ENCODE results near the gene PRDM16.

PRDM16 gene

DNA sequence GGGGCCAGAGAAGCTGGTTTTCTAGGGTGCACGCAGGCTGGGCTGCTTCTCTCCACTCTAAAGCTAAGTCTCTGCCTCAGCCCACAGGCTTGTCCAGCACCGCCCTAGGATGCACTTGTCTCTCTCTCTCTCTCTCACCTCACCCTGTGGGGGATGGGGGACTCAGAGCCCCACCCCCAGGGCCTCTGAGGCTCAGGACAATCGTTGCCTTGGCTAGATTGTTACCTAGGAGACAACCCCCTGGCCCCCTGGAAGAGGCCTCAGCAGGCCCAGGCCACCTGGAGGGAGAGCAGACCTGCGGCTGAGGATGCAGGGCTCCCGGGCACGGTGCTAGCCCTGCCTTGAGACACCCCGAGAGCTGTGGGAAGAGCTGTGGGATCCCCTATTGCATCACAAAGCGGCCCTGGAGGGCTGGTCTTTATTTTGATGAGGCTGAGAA lies 47.8 kb upstream of the PRDM16 start, which contains the start of gene ACTRT2:
TSS of gene ACTRT2 (plus strand) at position 235 of the 439 bp plus-strand sequence. CDS start 220 bp downstream, outside the sequence.
- Histone ChIP-seq H4K20me1 (ENCODE audit: insufficient read depth, low read length, poor library complexity, severe bottlenecking) (no peaks in the 10 kb centered on the region), H3K9me3 (ENCODE audit: insufficient read depth, low read depth, low read length) (no peaks in the 10 kb centered on the region), H3K4me3 (ENCODE audit: low read length, poor library complexity, severe bottlenecking) (no peak within 1 kb of the TSS), H3K4me1 (ENCODE audit: insufficient read depth, low read length, poor library complexity, severe bottlenecking) (no peaks in the 10 kb centered on the region), H3K9me2 (replicated peaks; ENCODE audit: low read depth, low read length) (no peaks in the 10 kb centered on the region), H3K79me2 (ENCODE audit: insufficient read depth, low read length) (no peaks in the 10 kb centered on the region), H2AFZ (ENCODE audit: low read length) (no peak within 1 kb of the TSS), H3K9ac (ENCODE audit: low read depth, low read length, poor library complexity, severe bottlenecking) (no peak within 1 kb of the TSS), H3F3A (ENCODE audit: low read depth) (no peaks in the 10 kb centered on the region), H3K36me3 (ENCODE audit: insufficient read depth, low read length) (no peaks in the 10 kb centered on the region), H3K4me2 (ENCODE audit: low read depth, low read length, poor library complexity, severe bottlenecking) (no peak within 1 kb of the TSS), H3K27me3 (ENCODE audit: insufficient read depth, low read length, poor library complexity, severe bottlenecking) (no peaks in the 10 kb centered on the region)
- no peak for TF ChIP-seq EZH2phosphoT487 (IDR thresholded peaks at IDR 0.05; ENCODE audit: borderline replicate concordance)
- TF ChIP-seq, protein P1, sequence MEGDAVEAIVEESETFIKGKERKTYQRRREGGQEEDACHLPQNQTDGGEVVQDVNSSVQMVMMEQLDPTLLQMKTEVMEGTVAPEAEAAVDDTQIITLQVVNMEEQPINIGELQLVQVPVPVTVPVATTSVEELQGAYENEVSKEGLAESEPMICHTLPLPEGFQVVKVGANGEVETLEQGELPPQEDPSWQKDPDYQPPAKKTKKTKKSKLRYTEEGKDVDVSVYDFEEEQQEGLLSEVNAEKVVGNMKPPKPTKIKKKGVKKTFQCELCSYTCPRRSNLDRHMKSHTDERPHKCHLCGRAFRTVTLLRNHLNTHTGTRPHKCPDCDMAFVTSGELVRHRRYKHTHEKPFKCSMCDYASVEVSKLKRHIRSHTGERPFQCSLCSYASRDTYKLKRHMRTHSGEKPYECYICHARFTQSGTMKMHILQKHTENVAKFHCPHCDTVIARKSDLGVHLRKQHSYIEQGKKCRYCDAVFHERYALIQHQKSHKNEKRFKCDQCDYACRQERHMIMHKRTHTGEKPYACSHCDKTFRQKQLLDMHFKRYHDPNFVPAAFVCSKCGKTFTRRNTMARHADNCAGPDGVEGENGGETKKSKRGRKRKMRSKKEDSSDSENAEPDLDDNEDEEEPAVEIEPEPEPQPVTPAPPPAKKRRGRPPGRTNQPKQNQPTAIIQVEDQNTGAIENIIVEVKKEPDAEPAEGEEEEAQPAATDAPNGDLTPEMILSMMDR (conservative IDR thresholded peaks at IDR 0.05; ENCODE audit: low read length), result no peak

DNA sequence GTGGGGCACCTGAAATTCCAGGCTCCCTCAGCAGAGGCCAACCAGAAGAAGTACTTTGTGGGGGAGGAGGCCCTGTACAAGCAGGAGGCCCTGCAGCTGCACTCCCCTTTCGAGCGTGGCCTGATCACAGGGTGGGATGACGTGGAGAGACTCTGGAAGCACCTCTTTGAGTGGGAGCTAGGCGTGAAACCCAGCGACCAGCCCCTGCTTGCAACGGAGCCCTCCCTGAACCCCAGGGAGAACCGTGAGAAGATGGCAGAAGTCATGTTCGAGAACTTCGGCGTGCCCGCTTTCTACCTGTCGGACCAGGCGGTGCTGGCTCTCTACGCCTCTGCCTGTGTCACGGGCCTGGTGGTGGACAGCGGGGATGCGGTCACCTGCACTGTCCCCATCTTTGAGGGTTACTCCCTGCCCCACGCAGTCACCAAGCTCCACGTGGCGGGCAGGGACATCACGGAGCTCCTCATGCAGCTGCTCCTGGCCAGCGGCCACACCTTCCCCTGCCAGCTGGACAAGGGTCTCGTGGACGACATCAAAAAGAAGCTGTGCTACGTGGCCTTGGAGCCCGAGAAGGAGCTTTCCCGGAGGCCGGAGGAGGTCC lies 47.1 kb upstream of the PRDM16 start:
- no peak overlapping the region for H2AFZ ChIP-seq (ENCODE audit: low read length)
- no peaks in the 10 kb centered on the region for H3K79me2 ChIP-seq (ENCODE audit: insufficient read depth, low read length)
- H3K27me3 ChIP-seq (ENCODE audit: insufficient read depth, low read length, poor library complexity, severe bottlenecking), result no peaks in the 10 kb centered on the region
- no peak for TF ChIP-seq EZH2phosphoT487 (IDR thresholded peaks at IDR 0.05; ENCODE audit: borderline replicate concordance)
- TF ChIP-seq, protein P1 (conservative IDR thresholded peaks at IDR 0.05; ENCODE audit: low read length), result no peak
- H3K4me1 ChIP-seq (ENCODE audit: insufficient read depth, low read length, poor library complexity, severe bottlenecking), result no peaks in the 10 kb centered on the region
- no peak overlapping the region for H3K4me3 ChIP-seq (ENCODE audit: low read length, poor library complexity, severe bottlenecking)
- H3F3A ChIP-seq (ENCODE audit: low read depth), result no peaks in the 10 kb centered on the region
- H3K36me3 ChIP-seq (ENCODE audit: insufficient read depth, low read length), result no peaks in the 10 kb centered on the region
- H3K4me2 ChIP-seq (ENCODE audit: low read depth, low read length, poor library complexity, severe bottlenecking), result no peak overlapping the region
- no peak overlapping the region for H3K9ac ChIP-seq (ENCODE audit: low read depth, low read length, poor library complexity, severe bottlenecking)
- H3K9me2 ChIP-seq (replicated peaks; ENCODE audit: low read depth, low read length), result no peaks in the 10 kb centered on the region
- H3K9me3 ChIP-seq (ENCODE audit: insufficient read depth, low read depth, low read length), result no peaks in the 10 kb centered on the region
- H4K20me1 ChIP-seq (ENCODE audit: insufficient read depth, low read length, poor library complexity, severe bottlenecking), result no peaks in the 10 kb centered on the region

GRCh38 chr1:3022511-3022973 lies 46.5 kb upstream of the PRDM16 start:
- no peaks in the 10 kb centered on the region for H3K9me2 ChIP-seq (replicated peaks; ENCODE audit: low read depth, low read length)
- H2AFZ ChIP-seq (ENCODE audit: low read length), result no peak overlapping the region
- peaks cover 5% of the 10 kb centered on the region for H3K4me1 ChIP-seq (ENCODE audit: insufficient read depth, low read length, poor library complexity, severe bottlenecking)
- H3K9ac ChIP-seq (ENCODE audit: low read depth, low read length, poor library complexity, severe bottlenecking), result no peak overlapping the region
- no peaks in the 10 kb centered on the region for H3K9me3 ChIP-seq (ENCODE audit: insufficient read depth, low read depth, low read length)
- no peaks in the 10 kb centered on the region for H3F3A ChIP-seq (ENCODE audit: low read depth)
- no peaks in the 10 kb centered on the region for H3K79me2 ChIP-seq (ENCODE audit: insufficient read depth, low read length)
- H3K4me3 ChIP-seq (ENCODE audit: low read length, poor library complexity, severe bottlenecking), result no peak overlapping the region
- H4K20me1 ChIP-seq (ENCODE audit: insufficient read depth, low read length, poor library complexity, severe bottlenecking), result no peaks in the 10 kb centered on the region
- no peak overlapping the region for H3K4me2 ChIP-seq (ENCODE audit: low read depth, low read length, poor library complexity, severe bottlenecking)
- TF ChIP-seq, protein P1 (conservative IDR thresholded peaks at IDR 0.05; ENCODE audit: low read length), result no peak
- TF ChIP-seq EZH2phosphoT487 (IDR thresholded peaks at IDR 0.05; ENCODE audit: borderline replicate concordance), result no peak
- no peaks in the 10 kb centered on the region for H3K36me3 ChIP-seq (ENCODE audit: insufficient read depth, low read length)
- H3K27me3 ChIP-seq (ENCODE audit: insufficient read depth, low read length, poor library complexity, severe bottlenecking), result no peaks in the 10 kb centered on the region
